Forelimb muscle (tissue), 1 donor: ENCODE results near the gene CLN5. TPM values are rescaled to one million over a fixed set of nuclear protein-coding genes. Genes with fewer than 3 reads are reported as not detected.

Source experiments
- DNase-seq: peaks from one replicate; pipeline ENCODE4 v3.0.0-alpha.2; 2013; ENCODE audit warnings: low read depth
- polyA plus RNA-seq: library from polyadenylated mRNA; unstranded; fragments of 120-200 nt; gene quantifications from one replicate; pipeline ENCODE4 v1.2.1, GENCODE V29; 2013; ENCODE audit not compliant: insufficient read length

Gene CLN5
- polyA plus RNA-seq, 1 donor: 15.0 TPM

DNA sequence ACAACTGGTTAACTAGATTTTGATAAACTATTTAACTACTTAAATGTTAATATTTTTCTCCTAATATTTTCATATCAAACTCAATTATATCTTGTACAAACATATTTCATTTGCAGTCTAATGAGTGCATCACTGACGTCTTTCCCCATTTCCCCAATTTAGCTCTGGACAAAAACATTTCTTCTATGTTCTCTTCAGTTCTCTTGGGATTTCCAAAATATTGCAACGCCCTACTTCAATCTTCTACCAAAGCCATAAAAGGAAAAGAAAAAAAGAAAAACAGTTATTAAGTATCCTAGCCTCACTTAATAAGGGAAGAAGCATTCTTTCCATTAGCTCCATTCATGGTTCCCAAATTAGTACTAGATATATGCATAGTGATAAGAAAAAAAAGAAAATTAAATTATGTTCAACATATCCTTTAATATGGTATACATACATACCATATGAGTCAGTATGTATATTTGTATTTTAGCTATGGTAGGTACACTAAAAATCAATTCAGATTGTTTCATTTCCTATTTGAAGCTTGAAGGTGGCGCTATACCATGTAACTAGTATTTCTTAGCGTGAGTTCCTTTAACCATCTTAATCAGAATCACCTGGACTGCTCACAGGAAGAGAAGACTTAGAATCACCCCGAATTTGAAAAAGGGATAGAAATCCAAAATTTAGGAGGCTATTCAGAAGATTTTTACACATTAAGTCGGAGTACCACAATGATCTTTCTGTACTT lies 25.2 kb downstream of the CLN5 start:
- DNase-seq: no peak

DNA sequence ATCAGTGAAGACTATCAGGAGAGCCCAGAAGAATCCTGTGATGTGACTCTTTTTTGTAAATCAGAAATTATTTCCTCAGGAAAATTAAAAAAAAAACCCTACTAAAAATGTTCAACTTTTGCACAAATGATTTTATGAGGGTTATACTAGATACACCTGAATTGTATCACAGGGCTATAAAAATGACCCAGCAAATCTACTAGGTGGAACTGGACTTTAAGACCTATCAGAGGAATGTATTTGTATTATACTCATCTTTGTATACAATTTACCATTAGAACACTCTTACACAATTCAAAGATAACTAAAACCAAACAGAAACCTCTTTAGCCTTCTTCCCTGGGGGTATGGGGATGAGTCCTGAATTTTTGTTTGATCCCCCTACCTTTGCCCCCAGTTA lies 27.9 kb downstream of the CLN5 start:
- DNase-seq: no peak

DNA sequence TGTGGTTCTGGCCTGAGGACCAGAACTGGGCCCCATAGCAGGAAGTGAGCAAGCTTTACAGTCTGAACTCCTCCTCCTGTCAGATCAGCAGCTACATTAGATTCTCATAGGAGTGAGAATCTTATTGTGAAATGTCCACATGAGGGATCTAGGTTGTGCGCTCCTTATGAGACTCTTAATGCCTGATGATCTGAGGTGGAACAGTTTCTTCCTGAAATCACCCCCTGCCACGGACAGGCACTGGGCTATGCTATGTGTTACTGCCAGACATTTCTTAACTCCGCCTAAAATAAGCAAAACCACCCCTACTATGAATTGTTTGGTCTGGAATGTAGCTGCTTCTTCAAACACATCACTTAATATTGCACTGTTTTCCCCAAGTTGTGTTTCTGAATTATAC lies 30.5 kb downstream of the CLN5 start:
- no peak for DNase-seq

DNA sequence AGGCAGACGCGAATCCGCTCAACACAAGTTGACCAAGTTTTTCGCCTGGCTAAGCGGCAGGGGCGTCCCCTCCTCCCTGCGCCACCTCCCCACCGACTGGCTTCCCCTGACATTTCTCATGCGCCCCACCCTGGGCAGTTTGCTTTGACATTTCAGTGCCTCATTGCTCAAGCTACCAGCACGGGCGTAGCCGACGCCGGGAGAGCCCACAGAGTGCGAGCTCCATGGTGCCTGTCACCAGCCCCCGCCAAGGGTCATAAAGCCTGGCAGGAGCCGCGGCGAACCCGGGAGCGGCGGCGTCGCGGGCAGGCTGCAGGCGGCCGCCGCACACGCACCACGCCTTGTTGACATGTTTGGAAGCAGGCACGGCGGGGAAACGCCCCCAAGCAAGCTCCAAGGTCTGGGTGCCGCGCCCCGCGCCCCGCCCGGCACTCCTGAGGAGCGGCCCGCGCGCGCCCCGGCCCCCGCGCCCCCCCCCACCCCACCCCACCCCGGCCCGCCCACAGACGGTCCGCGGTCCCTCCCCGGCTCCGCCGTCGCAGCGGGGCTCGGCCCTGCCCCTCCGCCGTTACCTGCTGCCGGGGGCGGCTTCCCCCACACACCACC lies 34.5 kb downstream of the CLN5 start:
- DNase-seq: no peak

DNA sequence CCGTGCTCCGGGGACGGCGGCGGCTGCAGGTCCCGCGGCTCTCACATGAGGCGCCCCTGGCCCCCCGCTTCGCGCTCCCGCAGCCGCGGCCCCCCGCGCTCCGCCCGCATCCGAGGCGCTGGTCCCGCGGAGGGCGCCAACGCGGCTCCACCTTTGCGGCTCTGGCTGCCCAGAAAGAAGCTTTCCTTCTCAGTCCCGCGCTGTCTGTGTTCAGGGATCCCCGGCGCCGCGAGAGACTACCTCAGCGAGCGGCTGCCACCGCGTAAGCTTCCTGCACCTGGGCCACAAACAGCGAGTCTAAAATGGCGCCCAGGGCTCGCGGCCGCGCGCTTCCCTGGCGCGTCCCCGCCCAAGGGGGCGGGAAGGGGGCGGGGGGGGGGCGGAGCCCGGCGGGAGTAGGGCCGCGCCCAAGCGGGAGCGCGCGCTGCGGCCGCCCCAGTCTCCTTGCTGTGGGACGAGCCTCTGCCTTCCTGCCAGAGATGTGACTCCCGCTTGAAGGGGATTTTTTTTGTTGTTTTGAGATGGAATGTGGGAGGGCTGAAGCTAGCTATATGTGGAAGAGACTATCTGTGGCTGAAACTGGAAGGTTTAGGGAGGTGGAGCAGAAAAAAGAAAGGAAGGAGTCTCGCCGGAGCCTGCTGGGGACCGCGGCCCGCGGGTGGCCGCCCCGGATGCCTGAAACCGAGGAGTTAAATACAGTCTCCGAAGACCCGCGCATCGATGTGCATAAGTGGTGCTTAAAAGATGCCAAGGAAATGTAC lies 35.2 kb downstream of the CLN5 start, which contains the start of gene FBXL3:
FBXL3 (minus strand) TSS at position 299 of the 761 bp plus-strand sequence. CDS start 5,299 bp downstream, outside the sequence.
- DNase-seq: peak; percentile 82

DNA sequence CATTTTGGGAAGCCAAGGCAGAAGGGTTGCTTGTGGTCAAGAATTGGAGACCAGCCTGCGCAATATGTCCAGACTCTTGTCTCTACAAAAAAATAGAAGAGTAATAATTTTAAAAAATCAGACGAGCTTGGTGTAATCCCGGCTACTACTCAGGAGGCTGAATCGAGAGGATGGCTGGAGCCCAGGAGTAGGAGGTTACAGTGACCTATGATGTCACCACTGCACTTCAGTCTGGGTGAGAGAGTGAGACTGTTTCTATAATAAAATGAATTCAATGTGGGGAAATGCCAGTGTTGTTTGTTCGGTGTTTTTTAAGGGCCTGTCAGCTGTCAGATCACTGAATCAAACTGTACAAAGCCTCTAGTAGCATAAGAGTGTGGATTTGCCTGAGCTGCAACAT lies 36.3 kb downstream of the CLN5 start:
- no peak for DNase-seq

DNA sequence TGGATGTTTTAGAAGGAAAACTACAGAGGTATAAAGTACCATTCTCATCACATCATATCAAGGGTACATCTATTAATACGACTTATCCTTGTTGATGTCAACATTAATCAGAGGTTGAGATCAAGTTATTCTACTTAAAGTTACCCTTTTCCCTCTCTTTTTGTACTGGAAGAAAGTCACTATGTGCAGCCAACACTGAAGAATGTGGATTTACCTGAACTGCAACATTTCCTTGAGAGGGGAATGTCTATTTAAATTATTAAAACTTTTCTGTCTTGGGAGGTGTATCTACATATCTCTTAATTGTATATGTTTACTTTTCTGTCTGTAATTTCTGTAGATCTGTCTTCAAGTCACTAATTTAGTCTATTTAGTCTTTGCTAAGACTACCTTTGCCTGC lies 37.6 kb downstream of the CLN5 start:
- DNase-seq: no peak

DNA sequence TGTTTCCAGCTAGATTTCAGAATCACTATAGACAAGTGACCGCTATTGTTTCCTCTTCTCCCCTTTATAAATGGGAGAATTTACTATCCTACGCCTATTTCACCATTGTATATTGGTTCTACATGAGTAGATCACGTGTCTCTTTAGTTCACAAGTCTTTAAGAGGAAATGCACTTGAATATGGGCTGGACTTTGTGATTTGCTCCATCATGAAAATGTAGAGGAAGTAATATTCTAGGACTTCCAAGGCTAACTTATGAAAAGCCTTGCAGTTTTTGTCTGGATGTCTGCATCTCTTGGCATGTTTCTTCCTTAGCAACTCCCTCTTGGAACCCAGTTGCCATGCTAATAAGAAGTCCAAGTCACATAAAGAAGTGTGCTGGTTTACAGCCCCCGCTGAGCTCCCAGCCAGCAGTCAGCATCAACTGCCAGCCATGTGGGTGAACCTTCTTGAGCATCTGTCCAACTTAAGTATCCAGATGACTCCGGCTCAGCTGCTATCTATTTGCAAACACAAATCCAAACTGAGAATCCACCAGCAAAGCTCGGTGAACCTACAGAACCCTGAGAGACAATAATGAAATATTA lies 39.9 kb downstream of the CLN5 start:
- DNase-seq: no peak

DNA sequence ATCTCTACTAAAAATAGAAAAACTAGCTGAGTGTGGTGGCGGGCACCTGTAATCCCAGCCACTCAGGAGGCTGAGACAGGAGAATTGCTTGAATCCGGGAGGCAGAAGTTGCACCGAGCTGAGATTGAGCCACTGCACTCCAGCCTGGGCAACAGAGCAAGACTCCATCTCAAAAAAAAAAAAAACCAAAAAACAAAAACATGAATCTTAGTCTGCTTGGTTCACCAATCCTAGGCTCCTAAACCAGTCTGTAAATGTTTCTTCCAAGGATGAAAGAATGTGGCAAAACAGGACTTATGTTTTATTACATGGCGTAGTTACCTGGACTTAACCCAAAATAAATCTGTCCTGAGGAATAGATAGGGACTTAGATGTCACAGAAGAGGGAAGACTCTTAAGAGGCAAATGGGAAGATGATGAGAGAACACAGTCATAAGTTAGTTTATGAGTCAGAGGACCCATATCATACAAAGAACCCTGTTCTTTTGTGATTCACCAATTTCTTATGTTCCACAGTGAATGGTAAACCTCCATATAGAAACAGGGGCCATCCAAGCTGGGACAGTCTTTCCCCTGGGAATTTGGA lies 41.9 kb downstream of the CLN5 start:
- DNase-seq: no peak

DNA sequence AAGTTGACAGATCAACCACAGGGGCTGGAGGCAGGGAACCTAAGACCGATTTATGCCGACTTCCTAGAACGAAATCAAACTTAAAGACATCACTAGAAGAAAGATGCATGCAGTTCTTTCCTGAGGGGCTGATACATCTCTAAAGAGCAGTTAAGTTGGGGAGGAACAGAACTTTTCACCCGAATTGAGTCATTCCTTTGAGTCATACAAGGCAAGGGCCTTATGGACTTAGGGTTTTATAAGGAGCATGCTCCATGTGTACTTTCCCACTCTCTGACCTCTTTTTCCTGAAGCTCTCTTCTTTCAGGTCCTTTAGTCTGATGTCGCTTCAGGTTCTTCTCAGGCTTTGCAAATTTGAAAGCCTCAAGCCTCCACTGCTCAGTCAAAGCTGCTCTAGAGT lies 43.0 kb downstream of the CLN5 start:
- DNase-seq: no peak

DNA sequence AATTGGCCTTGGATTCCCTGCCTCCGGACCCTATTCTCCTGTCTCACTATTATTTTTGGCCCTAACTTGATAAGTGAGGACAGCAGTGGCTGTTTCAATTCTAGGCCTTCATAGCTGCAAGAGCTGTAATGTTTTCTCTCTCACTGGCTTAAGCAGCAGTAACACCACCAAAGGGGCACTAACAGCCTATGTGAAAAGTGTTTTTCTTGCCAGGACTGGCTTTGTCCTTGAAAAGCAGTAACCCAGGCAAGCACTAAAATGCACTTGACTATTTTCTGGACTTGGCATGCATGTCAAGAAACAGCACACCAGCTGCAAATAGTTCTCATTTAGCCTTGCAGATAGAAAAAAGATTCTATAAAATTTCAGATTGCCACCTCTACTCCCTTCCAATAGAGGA lies 44.4 kb downstream of the CLN5 start:
- DNase-seq: no peak

DNA sequence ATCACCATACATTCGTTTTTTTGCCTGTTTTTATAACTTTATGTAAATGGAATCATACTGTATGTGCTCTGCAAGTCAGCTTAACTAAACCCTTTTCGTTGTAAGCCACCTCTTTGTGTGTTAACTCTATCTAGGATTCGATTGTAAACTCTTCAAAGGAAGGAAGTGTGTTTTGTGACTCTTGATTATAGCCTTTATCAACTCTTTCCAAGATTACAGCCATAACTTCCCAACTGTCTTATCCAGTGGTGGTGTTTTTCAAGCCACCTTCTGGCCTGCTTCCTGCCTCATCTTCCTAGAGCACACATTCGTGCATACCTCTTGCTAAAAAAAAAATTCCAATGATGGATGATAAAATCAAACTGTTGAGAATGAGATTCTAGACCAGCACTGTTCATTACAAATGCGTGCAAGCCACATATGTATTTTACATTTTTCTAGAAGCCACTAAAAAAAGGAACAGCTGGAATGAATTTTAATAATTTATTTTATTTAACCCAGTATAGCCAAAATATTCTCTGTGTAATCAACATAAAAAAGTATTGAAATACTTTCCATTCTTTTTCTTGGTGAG lies 47.1 kb downstream of the CLN5 start:
- no peak for DNase-seq

DNA sequence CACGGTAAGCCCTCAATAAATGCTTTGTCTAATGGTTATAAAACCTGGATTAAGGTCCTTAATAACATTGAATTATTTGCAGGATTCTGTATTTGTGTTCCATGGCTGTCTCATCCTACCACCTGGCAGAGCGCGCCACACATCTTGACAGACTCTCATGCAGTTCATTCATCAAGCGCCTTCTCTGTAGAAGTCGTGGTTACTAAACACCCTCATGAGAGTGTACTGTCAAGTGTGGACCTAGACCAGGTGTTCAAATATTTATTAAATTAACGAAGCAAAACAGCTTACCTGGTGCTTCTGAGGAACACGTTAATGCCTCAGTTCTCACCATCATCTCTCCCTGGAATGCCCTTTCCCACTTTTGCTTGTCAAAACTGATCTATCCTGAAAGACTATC lies 48.2 kb downstream of the CLN5 start:
- DNase-seq: no peak

DNA sequence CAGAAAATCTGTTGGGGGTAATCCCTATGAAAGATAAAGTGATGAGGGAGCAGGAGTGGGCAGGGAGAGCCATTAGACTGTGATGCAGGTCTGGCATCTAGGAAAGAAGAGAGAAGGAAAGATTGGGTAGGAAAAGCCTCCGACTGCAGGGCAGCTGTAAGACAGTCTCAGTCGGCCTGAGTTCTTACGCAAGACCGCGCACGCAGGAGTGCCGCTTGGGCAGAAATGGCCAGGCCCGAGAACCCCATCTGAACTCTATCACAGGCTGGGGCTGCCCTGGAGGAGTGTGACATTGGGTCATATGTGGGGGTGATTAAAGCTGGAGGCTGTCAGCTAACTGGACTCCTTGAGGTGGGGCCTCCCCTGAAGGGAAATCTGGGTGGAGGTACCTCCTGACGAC lies 49.0 kb downstream of the CLN5 start:
- DNase-seq: no peak

DNA sequence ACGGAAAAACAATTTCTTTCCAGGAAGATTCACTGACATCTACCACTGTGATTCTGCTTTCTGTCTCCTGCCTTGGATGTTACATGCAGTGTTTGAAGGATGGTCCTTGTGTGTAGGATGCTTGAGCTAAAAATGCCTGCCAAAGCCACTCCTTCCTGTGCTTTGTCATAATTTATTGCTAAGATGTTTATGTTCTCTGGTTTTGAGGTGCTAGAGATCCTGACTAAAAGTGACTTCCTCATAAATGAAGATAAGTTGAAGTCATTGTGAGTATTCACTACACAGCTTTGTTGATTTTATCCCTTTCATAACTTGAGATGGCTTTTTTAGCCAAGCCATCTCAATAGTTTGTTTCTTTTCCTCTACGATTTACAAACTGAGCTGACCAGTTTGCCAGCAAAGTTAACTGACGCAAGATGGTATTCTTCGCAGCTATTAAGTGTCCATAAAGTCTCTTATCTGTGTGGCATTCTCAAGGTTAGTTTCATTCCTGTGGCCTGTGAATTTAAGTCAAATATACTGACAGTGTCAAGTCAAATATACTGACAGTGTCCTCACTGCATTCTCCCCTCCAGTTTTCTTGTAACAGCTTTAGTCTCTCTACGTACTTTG lies 50.8 kb downstream of the CLN5 start:
- no peak for DNase-seq

DNA sequence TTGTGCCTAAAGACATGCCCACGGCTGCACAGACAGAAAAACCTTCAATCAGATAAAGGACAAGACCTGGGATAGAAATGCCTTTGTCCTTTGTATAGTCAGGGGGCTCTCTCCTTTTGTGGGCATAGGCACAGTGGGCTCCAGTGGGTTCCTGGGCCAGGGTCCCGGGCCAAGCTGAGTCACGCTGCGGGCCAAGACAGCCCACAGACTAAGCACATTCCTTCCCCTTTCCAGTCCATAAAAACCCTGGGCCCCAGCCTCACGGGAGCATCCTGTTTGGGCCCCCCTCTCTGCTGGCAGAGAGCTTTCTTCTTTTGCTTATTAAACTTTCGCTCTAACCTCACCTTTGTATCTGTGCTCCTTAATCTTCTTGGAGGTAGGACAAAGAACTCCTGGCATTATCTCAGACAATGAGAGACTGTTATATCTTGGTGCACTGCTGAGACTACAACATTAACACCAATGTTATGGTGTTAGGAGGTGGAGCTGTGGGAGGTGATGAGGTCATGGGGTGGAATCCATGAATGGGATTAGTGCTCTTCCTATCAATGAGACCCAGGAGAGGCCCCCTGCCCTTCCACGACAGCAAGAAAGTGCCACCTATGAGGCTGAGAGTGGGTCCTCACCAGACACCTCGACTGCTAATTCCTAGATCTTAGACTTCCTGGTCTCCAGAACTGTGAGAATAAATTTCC lies 55.9 kb downstream of the CLN5 start:
- no peak for DNase-seq

DNA sequence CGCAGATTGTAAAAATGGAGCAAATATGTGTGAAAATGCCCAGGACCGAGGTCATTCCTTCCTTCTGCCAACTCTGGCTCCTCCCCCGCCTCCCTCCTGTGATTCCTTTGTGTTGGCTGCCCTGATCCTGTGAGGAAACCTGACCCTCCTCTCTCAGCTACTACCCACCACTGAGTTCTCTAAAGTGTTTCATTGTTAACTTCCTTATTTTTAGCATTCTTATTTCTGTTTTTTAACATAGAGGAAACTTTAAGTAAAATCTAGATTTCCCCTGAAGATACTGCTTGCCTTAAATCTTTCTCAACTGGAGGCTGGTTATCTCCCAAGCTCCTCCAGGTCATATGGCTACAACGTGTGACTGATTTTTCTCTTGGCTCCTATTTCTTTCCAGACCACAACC lies 56.8 kb downstream of the CLN5 start:
- DNase-seq: no peak

DNA sequence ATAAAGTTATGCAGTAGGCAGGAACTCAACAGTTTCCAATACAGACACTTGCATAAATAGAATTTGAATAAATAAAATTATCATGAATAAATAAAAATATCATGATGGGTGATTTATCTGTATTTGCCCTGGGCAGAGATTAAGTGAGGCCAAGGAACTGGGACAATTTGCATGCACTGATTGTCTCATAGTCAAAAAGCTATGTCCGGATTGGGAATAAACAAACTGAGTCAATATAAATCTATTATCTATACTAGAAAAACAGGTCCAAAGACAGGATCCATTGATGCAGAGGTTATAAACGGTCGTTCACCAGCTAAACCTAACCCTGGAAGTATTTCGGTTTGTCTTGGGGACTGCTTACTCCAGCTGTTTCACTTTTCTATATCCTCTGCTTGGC lies 61.3 kb downstream of the CLN5 start:
- no peak for DNase-seq
